GM23248 (cell line): ENCODE data around the gene SLC34A3. TPM values are rescaled to one million over a fixed set of nuclear protein-coding genes. Genes with fewer than 3 reads are reported as not detected.

Source experiments
- DNase-seq: peaks from one replicate; pipeline ENCODE4 v3.0.0-alpha.2; 2015
- H2AFZ ChIP-seq: fragments of 200-600 bp; sonication (generic); 2 replicates; pipeline ENCODE4 v1.6.1; 2016; ENCODE audit warnings: antibody characterized with exemption
- H3F3A ChIP-seq: fragments of 200-600 bp; sonication (generic); 2 replicates; pipeline ENCODE4 v1.6.1; 2016; ENCODE audit warnings: mild to moderate bottlenecking, antibody characterized with exemption, mixed run types; ENCODE audit not compliant: insufficient read depth
- H3K27ac ChIP-seq: fragments of 200-600 bp; sonication (generic); 2 replicates; pipeline ENCODE4 v1.5.1; 2016; ENCODE audit warnings: mild to moderate bottlenecking
- H3K27me3 ChIP-seq: fragments of 200-600 bp; sonication (generic); replicated peaks from 2 replicates; pipeline ENCODE4 v1.6.1; 2016; ENCODE audit warnings: mild to moderate bottlenecking; ENCODE audit not compliant: insufficient read depth
- H3K36me3 ChIP-seq: fragments of 200-600 bp; sonication (generic); 2 replicates; pipeline ENCODE4 v1.6.1; 2016; ENCODE audit warnings: low read depth, mild to moderate bottlenecking
- H3K4me1 ChIP-seq: fragments of 200-600 bp; sonication (generic); 2 replicates; pipeline ENCODE4 v1.6.1; 2016; ENCODE audit warnings: mild to moderate bottlenecking; ENCODE audit not compliant: insufficient read depth
- H3K4me2 ChIP-seq: fragments of 200-600 bp; sonication (generic); one replicate; pipeline ENCODE4 v1.6.1; 2016; ENCODE audit warnings: mild to moderate bottlenecking; ENCODE audit not compliant: unreplicated experiment
- H3K4me3 ChIP-seq: fragments of 200-600 bp; sonication (generic); 2 replicates; pipeline ENCODE4 v1.5.1; 2016; ENCODE audit warnings: mild to moderate bottlenecking
- H3K79me2 ChIP-seq: fragments of 200-600 bp; sonication (generic); 2 replicates; pipeline ENCODE4 v1.6.1; 2016; ENCODE audit warnings: mild to moderate bottlenecking; ENCODE audit not compliant: insufficient read depth
- H3K9ac ChIP-seq: fragments of 200-600 bp; sonication (generic); 2 replicates; pipeline ENCODE4 v1.6.1; 2016; ENCODE audit warnings: mild to moderate bottlenecking
- H3K9me2 ChIP-seq: fragments of 200-600 bp; sonication (generic); 2 replicates; pipeline ENCODE4 v1.6.1; 2016; ENCODE audit warnings: mixed run types, mild to moderate bottlenecking, moderate library complexity; ENCODE audit not compliant: insufficient read depth
- H3K9me3 ChIP-seq: fragments of 200-600 bp; sonication (generic); one replicate; pipeline ENCODE4 v1.6.1; 2017; ENCODE audit warnings: low read depth
- H4K20me1 ChIP-seq: fragments of 200-600 bp; sonication (generic); 2 replicates; pipeline ENCODE4 v1.6.0; 2016; ENCODE audit not compliant: insufficient read depth
- EZH2 ChIP-seq: fragments of 200-600 bp; sonication (generic); IDR thresholded peaks from 2 replicates; pipeline ENCODE4 v1.6.1; 2018; ENCODE audit warnings: antibody characterized with exemption, mild to moderate bottlenecking; ENCODE audit not compliant: insufficient read depth, poor library complexity, severe bottlenecking
- EZH2phosphoT487 ChIP-seq: fragments of 200-600 bp; sonication (generic); IDR thresholded peaks from 2 replicates; pipeline ENCODE4 v1.6.1; 2018; ENCODE audit warnings: antibody characterized with exemption, moderate library complexity, mild to moderate bottlenecking, low read depth; ENCODE audit not compliant: insufficient read depth
- WGBS, 2 experiments: methylation state at CpG; one replicate each; pipeline ENCODE4 v1.1.6; 2015 to 2017; ENCODE audit warnings: low lambda C conversion rate in 2 of 2, low coverage in 1 of 2; ENCODE audit errors: missing lambda C conversion rate in 2 of 2; 5-methylcytosine and 5-hydroxymethylcytosine counted together
- in situ Hi-C: fragments of 300-500 bp; cut with MboI; formaldehyde crosslinking; loops from 2 replicates; pipeline ENCODE4 v1.15.0; 2020
- polyA plus RNA-seq: library from polyadenylated mRNA; unstranded; fragments of >200 nt; fragmentation: Nextera tagmentation; extraction: Ambion mirVana; gene quantifications from 2 replicates; pipeline ENCODE4 v1.2.1, GENCODE V29; 2016
- total RNA-seq: library from RNA; depleted of rRNA; stranded (reverse); fragments of >200 nt; shearing (Covaris generic); gene quantifications from 2 replicates; pipeline ENCODE4 v1.2.3, GENCODE V29; 2014

The SLC34A3 gene
- total and polyA plus RNA-seq, 2 experiments from 2014 or later, result not detected

DNA sequence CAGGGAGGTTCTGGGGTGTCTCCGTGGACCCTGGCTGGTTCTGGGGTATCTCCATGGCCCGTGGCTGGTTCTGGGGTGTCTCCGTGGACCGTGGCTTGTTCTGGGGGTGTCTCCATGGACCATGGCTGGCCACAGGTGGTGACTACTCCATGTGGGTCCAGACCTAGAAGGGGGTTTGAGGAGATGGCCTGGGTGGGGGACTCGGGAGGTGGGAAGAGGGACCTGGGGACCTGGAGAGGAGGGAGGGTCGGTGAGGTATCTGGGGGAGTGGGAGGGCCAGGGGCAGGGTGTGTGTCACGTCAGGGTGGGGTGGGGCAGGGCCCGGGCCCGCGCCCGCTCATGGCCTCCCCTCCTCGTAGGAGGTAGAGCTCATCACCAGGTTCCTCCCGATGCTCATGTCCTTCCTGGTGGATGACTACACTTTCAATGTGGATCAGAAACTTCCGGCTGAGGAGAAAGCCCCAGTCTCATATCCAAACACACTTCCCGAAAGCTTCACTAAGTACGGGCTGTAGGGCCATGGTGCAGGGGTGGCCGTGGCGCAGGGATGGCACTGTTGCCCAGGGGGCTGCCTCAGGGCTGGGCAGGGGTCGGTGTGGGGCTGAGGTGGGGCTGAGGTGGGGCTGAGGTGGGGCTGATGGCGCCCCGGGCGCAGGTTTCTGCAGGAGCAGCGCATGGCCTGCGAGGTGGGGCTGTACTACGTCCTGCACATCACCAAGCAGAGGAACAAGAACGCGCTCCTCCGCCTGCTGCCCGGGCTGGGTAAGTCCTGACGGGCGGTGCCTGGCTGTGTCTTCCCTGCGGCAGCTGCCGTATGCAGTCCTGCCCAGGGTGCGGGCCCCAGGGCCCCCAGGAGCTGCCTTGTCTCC, 36.1 kb downstream of the SLC34A3 start:
- H3K4me2 ChIP-seq, result no peak overlapping the region
- WGBS, 2 experiments, result 89 to 91% methylated on average over 20 to 34 of the region's 34 CpGs
- H3K36me3 ChIP-seq, result no peaks in the 10 kb centered on the region
- TF ChIP-seq EZH2, result no peak
- TF ChIP-seq EZH2phosphoT487, result no peak
- H3K79me2 ChIP-seq, result 0 out of 2 replicates have a peak, but pooled peaks cover 7% of the 10 kb centered on the region
- H3F3A ChIP-seq, result no peaks in the 10 kb centered on the region
- H2AFZ ChIP-seq, result no peak overlapping the region
- H3K9me2 ChIP-seq, result no peaks in the 10 kb centered on the region
- no peaks in the 10 kb centered on the region for H3K27me3 ChIP-seq
- no peak for DNase-seq
- H3K9ac ChIP-seq, result no peak overlapping the region
- in situ Hi-C loops, result no loop called here
- no peaks in the 10 kb centered on the region for H4K20me1 ChIP-seq
- no peak overlapping the region for H3K4me3 ChIP-seq
- no peaks in the 10 kb centered on the region for H3K4me1 ChIP-seq
- H3K9me3 ChIP-seq, result no peaks in the 10 kb centered on the region
- no peak overlapping the region for H3K27ac ChIP-seq

DNA sequence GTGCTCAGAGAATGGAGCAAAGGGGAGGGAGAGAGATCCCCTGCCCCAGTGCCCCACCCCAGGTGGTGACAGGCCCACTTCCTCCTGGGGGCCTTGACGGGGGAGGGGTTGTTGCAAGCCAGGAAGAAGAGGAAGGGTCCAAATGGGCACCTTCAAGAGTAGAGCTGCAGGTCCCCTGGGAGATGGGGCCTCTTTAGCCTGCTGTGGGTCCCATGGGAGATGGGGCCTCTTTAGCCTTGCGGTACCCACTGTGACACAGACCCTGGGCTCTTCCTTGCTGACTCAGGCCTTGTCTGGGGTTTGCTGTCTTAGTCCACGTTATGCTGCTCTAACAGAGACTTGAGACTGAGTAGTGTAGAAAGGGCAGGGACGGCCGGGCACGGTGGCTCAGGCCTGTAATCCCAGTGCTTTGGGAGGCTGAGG, 37.2 kb downstream of the SLC34A3 start:
- H3K36me3 ChIP-seq, result no peaks in the 10 kb centered on the region
- H3K9ac ChIP-seq, result no peak overlapping the region
- H3F3A ChIP-seq, result no peaks in the 10 kb centered on the region
- H3K27me3 ChIP-seq, result no peaks in the 10 kb centered on the region
- H3K9me3 ChIP-seq, result no peaks in the 10 kb centered on the region
- H4K20me1 ChIP-seq, result no peaks in the 10 kb centered on the region
- no peak overlapping the region for H2AFZ ChIP-seq
- H3K4me3 ChIP-seq, result no peak overlapping the region
- H3K4me1 ChIP-seq, result no peaks in the 10 kb centered on the region
- TF ChIP-seq EZH2 (no peak), EZH2phosphoT487 (no peak)
- in situ Hi-C loops, result no loop called here
- H3K4me2 ChIP-seq, result no peak overlapping the region
- H3K79me2 ChIP-seq, result 0 out of 2 replicates have a peak, but pooled peaks cover 7% of the 10 kb centered on the region
- 88 to 92% methylated on average over 6 of the region's 6 CpGs for WGBS, 2 experiments
- H3K27ac ChIP-seq, result no peak overlapping the region
- no peaks in the 10 kb centered on the region for H3K9me2 ChIP-seq
- no peak for DNase-seq

DNA sequence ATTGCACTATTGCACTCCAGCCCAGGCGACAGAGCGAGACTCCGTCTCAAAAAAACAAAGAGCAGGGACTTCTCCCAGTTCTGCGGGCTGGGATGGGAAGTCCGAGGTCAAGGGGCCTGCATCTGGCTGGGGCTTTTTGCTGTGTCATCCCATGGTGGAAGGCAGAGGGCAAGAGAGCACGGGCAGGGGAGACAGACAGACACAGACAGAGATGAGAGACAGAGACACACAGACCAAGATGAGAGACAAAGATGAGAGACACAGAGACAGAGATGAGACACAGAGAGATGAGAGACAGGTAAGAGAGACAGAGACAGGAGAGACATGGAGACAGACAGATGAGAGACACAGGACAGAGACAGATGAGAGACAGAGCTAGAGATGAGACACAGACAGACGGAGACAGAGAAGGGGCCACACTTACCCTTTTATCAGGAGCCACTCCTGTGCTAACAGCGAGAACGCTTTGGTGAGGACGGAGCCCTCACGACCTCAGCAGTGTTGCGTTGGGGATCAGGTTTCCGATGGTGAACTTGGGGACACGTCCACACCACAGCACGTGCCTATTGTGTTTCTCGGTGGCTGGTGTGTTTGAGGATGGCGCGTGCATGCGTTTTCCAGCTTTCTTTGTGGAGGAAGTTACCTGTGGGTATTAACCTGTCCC, 38.0 kb downstream of the SLC34A3 start:
- Histone ChIP-seq H3K9me3 (no peaks in the 10 kb centered on the region), H3K79me2 (0 out of 2 replicates have a peak, but pooled peaks cover 7% of the 10 kb centered on the region), H3K27me3 (no peaks in the 10 kb centered on the region), H3K27ac (no peak overlapping the region), H4K20me1 (no peaks in the 10 kb centered on the region), H3K4me3 (no peak overlapping the region), H3F3A (no peaks in the 10 kb centered on the region), H2AFZ (no peak overlapping the region), H3K9ac (no peak overlapping the region), H3K36me3 (no peaks in the 10 kb centered on the region; the same call in 1 of the 2 replicates), H3K4me2 (no peak overlapping the region), H3K4me1 (no peaks in the 10 kb centered on the region), H3K9me2 (no peaks in the 10 kb centered on the region)
- DNase-seq, result no peak
- in situ Hi-C loops, result no loop called here
- WGBS, 2 experiments, result 88 to 90% methylated on average over 19 of the region's 19 CpGs
- TF ChIP-seq EZH2phosphoT487, result no peak
- no peak for TF ChIP-seq EZH2

DNA sequence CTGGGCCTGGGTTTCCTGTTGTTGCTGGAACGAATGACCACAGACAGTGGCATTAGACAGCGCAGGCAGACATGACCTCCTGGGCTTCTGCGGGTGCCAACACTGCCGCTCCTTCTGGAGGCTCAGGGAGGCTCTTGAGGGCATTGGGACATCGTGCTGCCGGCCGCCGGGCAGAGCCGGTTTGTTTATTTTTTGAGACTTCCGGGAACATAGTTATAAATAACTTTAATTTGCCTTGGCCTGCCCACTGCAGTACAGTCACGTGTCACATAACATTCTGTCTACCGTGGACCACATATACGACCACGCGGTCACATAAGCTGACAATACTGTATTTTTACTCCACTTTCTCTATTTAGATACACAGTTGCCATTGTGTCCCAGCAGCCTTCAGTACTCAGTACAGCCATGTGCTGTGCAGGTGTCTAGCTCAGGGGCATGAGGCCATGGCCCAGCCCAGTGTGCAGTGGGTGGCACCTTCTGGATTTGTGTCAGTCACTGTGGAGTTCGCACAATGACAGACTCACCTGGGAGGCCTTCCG, 38.6 kb downstream of the SLC34A3 start:
- WGBS, 2 experiments, result 80 to 83% methylated on average over 17 of the region's 17 CpGs
- Histone ChIP-seq H3K4me1 (no peaks in the 10 kb centered on the region), H3F3A (no peaks in the 10 kb centered on the region), H4K20me1 (no peaks in the 10 kb centered on the region), H3K27me3 (no peaks in the 10 kb centered on the region), H3K9ac (no peak overlapping the region), H2AFZ (no peak overlapping the region), H3K9me3 (no peaks in the 10 kb centered on the region), H3K36me3 (no peaks in the 10 kb centered on the region; the same call in 1 of the 2 replicates), H3K4me2 (no peak overlapping the region), H3K9me2 (no peaks in the 10 kb centered on the region), H3K79me2 (0 out of 2 replicates have a peak, but pooled peaks cover 7% of the 10 kb centered on the region), H3K4me3 (no peak overlapping the region), H3K27ac (no peak overlapping the region)
- no peak for DNase-seq
- no peak for TF ChIP-seq EZH2
- no peak for TF ChIP-seq EZH2phosphoT487
- in situ Hi-C loops, result no loop called here
